Heart left ventricle (tissue), 13 donors: ENCODE measurements around the gene WASL.

Experiments used
- POLR2A ChIP-seq, 2 donors: fragments of 450-650 bp; IDR thresholded peaks; one replicate each; pipeline ENCODE4 v1.6.1; 2017; ENCODE audit warnings: antibody characterized with exemption in 2 of 2, mild to moderate bottlenecking in 2 of 2, moderate library complexity in 2 of 2
- TF ChIP-seq, protein P1 (sequence below), 12 donors: fragments of 200-600 bp; sonication (generic) in 4 of 12; IDR thresholded peaks; one replicate each; pipeline versions ENCODE4 v1.5.0 to v1.8.0; 2018 to 2022; ENCODE audit warnings: antibody characterized with exemption in 12 of 12, mild to moderate bottlenecking in 5 of 12
- donor health status: ischemic (EF 13 %, LVEDD 7.1; RV severe dilation, severe dysfunction).
- donor health status: DM: no; HTN: yes; CAD: no.
- donor health status: DM: no; HTN: no; CAD: no.
- donor health status: ischemic (EF 25% LVEDD 6.9; RV normal size, moderate dysfunction).
- donor health status: ischemic (EF 25% LVEDD 5.7; RV mildly dilated, moderate dysfunction).
- donor health status: ischemic (EF 35%, LVEDD 5.7; RV mildly dilated, moderate dysfunction).
- donor health status: nonischemic (EF 11% LVEDD 7.7; RV severe dilation, severe dysfunction).
- donor health status: DM: yes; HTN: yes; CAD: no.
- donor health status: PGD.
- donor health status: ischemic (EF 29% LVEDD 5.4; RV normal size, mild dysfunction).
- donor health status: nonischemic (EF 23%, LVEDD 6.1; RV moderate dilation, normal function).

DNA sequence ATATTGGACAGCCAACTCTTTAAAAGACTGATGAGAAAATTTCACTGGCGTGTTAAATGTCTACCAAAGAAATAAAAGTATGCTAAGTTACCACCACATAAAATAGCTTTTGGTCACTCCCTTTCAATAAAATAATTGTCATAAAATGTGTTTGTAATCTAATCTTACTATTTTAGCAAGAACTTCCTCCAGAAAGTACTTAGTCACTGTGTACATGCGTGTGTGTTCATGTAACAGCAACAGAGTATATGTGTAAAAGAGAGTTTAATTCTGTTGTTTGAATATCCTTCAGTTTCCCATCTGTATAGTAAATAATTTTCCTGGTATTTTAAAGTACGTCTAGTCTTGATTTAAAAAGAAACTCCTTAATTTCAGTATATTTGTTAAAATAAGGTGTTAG lies 35.0 kb upstream of the WASL start:
- no peak for TF ChIP-seq POLR2A (IDR thresholded peaks at IDR 0.05)
- TF ChIP-seq, protein P1, sequence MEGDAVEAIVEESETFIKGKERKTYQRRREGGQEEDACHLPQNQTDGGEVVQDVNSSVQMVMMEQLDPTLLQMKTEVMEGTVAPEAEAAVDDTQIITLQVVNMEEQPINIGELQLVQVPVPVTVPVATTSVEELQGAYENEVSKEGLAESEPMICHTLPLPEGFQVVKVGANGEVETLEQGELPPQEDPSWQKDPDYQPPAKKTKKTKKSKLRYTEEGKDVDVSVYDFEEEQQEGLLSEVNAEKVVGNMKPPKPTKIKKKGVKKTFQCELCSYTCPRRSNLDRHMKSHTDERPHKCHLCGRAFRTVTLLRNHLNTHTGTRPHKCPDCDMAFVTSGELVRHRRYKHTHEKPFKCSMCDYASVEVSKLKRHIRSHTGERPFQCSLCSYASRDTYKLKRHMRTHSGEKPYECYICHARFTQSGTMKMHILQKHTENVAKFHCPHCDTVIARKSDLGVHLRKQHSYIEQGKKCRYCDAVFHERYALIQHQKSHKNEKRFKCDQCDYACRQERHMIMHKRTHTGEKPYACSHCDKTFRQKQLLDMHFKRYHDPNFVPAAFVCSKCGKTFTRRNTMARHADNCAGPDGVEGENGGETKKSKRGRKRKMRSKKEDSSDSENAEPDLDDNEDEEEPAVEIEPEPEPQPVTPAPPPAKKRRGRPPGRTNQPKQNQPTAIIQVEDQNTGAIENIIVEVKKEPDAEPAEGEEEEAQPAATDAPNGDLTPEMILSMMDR (IDR thresholded peaks at IDR 0.05), result no peak
